Neutrophil (primary cell): ENCODE data around the gene ATP4B.

Experiments used
- H3K27ac ChIP-seq: fragments of 200-600 bp; sonication (generic); 2 replicates; pipeline ENCODE4 v1.5.1; 2016; ENCODE audit warnings: mild to moderate bottlenecking, moderate library complexity
- H3K27me3 ChIP-seq: fragments of 200-600 bp; sonication (generic); 2 replicates; pipeline ENCODE4 v1.6.0; 2016; ENCODE audit warnings: mild to moderate bottlenecking
- H3K36me3 ChIP-seq: fragments of 200-600 bp; sonication (generic); 2 replicates; pipeline ENCODE4 v1.5.1; 2017
- H3K4me1 ChIP-seq, 2 experiments: fragments of 200-600 bp in 1 of 2; sonication (generic) in 1 of 2; 1 replicate in 1 of 2; 2 replicates in 1 of 2; pipeline versions ENCODE4 v1.5.1 to v1.6.1; 2013 to 2016; ENCODE audit warnings: low read depth in 1 of 2, low read length in 1 of 2, mild to moderate bottlenecking in 1 of 2, moderate library complexity in 1 of 2; ENCODE audit not compliant: control insufficient read depth in 1 of 2, insufficient read depth in 1 of 2
- H3K4me3 ChIP-seq, 2 experiments: fragments of 200-600 bp in 1 of 2; sonication (generic) in 1 of 2; 1 replicate in 1 of 2; 2 replicates in 1 of 2; pipeline ENCODE4 v1.5.1; 2013 to 2016; ENCODE audit warnings: low read depth in 1 of 2, low read length in 1 of 2, mild to moderate bottlenecking in 1 of 2, moderate library complexity in 1 of 2
- H3K9me3 ChIP-seq: fragments of 200-600 bp; sonication (generic); 2 replicates; pipeline ENCODE4 v1.5.1; 2016
- TF ChIP-seq, protein P1 (sequence below): fragments of 200-600 bp; sonication (generic); IDR thresholded peaks from 2 replicates; pipeline ENCODE4 v1.5.1; 2016; ENCODE audit warnings: antibody characterized with exemption

The ATP4B gene

GRCh38 chr13:113634279-113635047 lies 23.5 kb downstream of the ATP4B start:
- peaks cover 96% of the 10 kb centered on the region for H3K36me3 ChIP-seq
- TF ChIP-seq, protein P1, sequence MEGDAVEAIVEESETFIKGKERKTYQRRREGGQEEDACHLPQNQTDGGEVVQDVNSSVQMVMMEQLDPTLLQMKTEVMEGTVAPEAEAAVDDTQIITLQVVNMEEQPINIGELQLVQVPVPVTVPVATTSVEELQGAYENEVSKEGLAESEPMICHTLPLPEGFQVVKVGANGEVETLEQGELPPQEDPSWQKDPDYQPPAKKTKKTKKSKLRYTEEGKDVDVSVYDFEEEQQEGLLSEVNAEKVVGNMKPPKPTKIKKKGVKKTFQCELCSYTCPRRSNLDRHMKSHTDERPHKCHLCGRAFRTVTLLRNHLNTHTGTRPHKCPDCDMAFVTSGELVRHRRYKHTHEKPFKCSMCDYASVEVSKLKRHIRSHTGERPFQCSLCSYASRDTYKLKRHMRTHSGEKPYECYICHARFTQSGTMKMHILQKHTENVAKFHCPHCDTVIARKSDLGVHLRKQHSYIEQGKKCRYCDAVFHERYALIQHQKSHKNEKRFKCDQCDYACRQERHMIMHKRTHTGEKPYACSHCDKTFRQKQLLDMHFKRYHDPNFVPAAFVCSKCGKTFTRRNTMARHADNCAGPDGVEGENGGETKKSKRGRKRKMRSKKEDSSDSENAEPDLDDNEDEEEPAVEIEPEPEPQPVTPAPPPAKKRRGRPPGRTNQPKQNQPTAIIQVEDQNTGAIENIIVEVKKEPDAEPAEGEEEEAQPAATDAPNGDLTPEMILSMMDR: no peak
- no peak overlapping the region for H3K27ac ChIP-seq
- no peaks in the 10 kb centered on the region for H3K27me3 ChIP-seq
- H3K9me3 ChIP-seq: no peaks in the 10 kb centered on the region
- no peak overlapping the region for H3K4me3 ChIP-seq
- H3K4me1 ChIP-seq: no peaks in the 10 kb centered on the region

DNA sequence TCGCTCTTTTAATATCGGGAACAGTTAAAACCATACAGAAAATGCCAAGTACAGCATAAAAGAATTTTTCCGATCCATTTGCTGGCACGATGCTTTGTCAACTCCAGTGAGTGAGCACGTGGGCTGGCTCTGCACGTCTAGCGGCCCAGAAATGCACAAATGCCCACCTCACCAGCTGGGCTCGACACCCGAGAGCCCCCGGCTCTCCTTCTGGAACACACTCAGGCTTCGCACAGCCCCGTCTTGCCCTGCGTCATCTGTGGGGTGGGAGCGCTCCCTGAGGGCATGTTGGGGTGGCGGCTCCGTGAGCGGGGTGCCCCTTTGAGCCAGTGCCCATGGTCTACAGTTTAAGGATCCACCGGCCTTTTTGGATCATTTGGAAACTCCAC lies 24.5 kb downstream of the ATP4B start:
- no peak overlapping the region for H3K4me3 ChIP-seq
- H3K4me1 ChIP-seq: no peaks in the 10 kb centered on the region
- no peaks in the 10 kb centered on the region for H3K27me3 ChIP-seq
- H3K27ac ChIP-seq: no peak overlapping the region
- TF ChIP-seq, protein P1: no peak
- no peaks in the 10 kb centered on the region for H3K9me3 ChIP-seq
- peaks cover 88% of the 10 kb centered on the region for H3K36me3 ChIP-seq

DNA sequence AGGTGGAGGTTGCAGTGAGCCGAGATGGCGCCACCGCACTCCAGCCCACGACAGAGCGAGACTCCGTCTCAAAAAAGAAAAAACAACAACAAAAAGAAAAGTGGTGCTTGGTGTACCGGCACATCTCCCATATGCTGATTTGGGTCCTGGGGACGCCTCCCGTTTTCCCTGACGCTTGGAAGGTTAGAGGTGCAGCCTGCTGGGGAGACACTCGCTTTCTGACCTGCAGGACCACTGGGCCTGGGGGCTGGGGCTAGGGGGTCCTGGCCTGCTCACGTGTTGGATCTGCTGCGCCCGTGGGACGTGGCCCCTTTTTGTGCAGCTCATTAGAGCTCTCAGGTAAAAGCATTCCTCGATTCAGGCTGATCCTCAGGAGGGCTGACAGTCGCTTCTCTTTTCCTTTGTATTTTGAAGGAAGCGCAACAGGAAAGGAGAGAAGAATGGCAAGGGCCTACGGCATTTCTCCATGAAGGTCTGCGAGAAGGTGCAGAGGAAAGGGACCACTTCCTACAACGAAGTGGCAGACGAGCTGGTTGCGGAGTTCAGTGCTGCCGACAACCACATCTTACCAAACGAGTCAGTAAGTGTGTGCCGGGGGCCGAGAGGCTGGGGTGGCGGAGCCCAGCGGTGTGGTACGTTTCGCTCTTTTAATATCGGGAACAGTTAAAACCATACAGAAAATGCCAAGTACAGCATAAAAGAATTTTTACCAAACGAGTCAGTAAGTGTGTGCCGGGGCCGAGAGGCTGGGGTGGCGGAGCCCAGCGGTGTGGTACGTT lies 25.1 kb downstream of the ATP4B start:
- Histone ChIP-seq H3K36me3 (peaks cover 86% of the 10 kb centered on the region), H3K4me3 (no peak overlapping the region), H3K27ac (no peak overlapping the region), H3K4me1 (no peaks in the 10 kb centered on the region), H3K27me3 (no peaks in the 10 kb centered on the region), H3K9me3 (no peaks in the 10 kb centered on the region)
- TF ChIP-seq, protein P1: no peak

DNA sequence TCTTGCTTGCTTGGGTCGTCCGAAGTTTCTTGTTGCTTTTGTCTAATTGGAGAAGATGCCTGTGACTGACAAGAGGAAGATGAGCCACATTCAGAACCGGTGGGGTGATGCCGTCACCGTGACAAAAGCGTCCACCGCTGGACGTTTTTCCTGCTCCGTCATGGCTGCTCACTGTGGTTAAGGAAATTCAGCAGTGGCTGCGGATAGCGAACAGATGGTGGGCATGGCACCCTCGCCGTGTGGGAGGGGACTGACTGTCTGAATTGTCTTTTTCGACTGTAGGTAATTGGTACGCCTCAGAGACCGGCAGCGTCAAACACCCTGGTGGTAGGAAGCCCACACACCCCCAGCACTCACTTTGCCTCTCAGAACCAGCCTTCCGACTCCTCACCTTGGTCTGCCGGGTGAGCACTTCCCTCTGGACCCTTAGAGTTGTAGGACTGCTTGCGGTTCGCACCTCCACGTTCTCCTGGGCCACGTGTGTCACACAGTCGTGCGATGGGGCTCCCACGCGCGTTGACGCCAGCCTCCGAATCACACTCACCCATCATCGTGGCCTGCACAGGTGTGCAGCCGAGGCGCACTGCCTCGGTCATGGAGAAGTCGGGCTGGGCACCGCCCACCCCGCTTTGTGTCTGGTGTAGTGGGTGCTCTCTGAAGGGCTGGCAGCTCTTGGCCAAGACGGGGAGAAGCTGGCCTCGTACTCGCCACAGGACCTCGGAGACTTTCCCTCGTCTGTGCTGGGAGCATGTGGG lies 26.5 kb downstream of the ATP4B start:
- TF ChIP-seq, protein P1: no peak
- Histone ChIP-seq H3K9me3 (no peaks in the 10 kb centered on the region), H3K27ac (no peak overlapping the region), H3K4me1 (no peaks in the 10 kb centered on the region), H3K27me3 (no peaks in the 10 kb centered on the region), H3K4me3 (no peak overlapping the region), H3K36me3 (peaks cover 78% of the 10 kb centered on the region)

DNA sequence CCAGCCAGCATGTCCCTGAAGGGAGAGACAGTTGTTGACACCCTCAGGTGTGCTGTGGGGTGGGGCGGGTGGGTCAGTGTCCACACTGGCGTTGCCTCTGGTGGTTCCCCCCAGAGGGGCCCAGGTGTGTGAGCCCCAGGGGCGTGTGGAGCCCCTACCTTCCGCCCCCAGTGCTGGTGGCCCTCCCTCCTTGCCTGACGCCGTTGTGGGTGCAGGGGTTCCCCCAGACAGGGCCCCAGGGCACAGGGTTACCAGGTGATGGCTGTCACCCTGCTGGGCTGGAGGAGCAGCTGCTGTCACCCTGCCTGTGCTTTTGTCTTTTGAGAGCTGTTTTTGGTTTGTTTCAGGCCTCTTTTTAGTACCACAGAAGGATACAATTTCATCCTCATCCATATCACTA lies 27.2 kb downstream of the ATP4B start:
- no peaks in the 10 kb centered on the region for H3K9me3 ChIP-seq
- TF ChIP-seq, protein P1: no peak
- H3K27me3 ChIP-seq: no peaks in the 10 kb centered on the region
- no peak overlapping the region for H3K4me3 ChIP-seq
- H3K27ac ChIP-seq: no peak overlapping the region
- peaks cover 74% of the 10 kb centered on the region for H3K36me3 ChIP-seq
- H3K4me1 ChIP-seq: no peaks in the 10 kb centered on the region
